ENCODE data around the gene ZNF555.
"Not testable (repeated sequence)": the region's sequence is repeated elsewhere in the genome, so short reads cannot be mapped to it uniquely, and the experiment has no call there.

ZNF555 gene

GRCh38 chr19:2869618-2870017 lies 28.3 kb downstream of the ZNF555 start:
- no peak for DNase-seq (ENCODE audit: low spot score)

- DNase-seq (ENCODE audit: low spot score) = not testable (repeated sequence)
Observed at GRCh38 chr19:2872175-2872574, 30.9 kb downstream of the ZNF555 start.

DNA sequence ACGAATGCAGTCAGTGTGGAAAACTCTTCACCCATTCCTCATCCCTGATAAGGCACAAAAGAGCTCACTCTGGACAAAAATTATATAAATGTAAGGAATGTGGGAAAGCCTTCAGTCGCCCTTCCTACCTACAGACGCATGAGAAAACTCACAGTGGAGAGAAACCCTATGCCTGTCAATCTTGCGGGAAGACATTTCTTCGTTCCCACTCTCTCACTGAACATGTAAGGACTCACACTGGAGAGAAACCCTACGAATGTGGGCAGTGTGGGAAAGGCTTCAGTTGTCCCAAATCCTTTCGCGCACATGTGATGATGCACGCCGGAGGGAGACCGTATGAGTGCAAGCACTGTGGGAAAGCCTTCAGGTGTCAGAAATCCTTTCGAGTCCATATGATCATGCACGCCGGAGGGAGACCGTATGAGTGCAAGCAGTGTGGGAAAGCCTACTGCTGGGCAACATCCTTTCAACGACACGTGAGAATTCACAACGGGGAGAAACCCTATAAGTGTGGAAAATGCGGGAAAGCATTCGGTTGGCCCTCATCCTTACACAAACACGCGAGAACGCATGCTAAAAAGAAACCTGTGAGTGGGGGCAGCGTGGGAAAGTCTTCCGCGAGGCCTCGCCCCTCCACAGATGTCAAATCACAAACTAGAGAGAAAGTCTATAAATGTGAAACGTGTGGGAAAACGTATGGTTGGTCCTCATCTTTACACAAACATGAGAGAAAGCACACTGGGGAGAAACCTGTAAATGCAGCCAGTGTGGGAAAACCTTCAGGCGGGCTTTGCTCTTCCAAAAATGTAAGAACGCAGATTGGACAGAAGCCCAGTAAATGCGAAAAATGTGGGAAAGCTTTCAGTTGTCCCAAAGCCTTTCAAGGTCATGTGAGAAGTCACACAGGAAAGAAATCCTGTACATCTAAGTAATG lies 36.4 kb downstream of the ZNF555 start:
- no peak for DNase-seq (ENCODE audit: low spot score)

GRCh38 chr19:2883686-2884439 lies 42.6 kb downstream of the ZNF555 start:
- DNase-seq (ENCODE audit: low spot score) = no peak

DNA sequence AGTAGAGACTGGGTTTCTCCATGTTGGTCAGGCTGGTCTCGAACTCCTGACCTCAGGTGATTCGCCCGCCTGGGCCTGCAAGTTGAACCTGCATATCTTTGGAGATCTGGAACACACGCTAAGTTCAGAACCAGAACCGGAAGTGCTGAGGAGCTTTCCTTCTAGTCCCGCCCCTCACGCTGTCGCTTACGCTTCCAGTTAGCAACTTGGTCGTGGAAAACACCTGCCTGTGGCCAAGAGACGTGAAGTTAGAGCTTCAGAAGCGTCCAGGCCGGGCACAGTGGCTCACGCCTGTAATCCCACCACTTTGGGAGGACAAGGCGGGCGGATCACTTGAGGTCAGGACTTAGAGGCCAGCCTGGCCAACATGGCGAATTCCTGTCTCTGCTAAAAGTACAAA lies 44.5 kb downstream of the ZNF555 start:
- no peak for DNase-seq (ENCODE audit: low spot score)

DNA sequence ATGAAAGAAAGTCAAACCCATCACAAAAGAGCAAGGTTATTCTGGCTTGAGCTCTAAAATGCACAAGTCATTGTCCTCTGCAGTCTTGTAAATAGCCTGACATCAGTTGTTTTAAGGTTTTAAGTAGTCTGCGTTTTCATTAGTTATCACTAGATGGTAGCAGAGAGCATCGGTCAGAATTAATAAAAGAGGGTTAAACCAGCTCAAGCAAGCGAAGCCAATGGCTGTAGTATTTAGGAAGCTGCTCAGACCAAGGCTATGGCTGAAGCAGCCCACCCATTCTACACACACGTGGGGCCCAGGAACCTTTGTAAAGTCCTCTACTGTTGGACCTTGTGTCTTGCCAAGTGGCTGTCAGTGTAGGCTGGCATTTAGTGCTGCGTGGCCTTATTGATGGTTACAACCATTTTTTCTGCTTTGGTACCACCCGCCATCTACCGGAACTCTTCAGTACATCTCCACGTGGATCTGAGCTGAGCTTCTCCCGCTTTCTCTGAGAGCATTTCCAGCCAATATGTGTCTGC lies 46.2 kb downstream of the ZNF555 start:
- peak; percentile 34 for DNase-seq (ENCODE audit: low spot score)

GRCh38 chr19:2888731-2889224 lies 47.5 kb downstream of the ZNF555 start:
- DNase-seq (ENCODE audit: low spot score) = no peak

GRCh38 chr19:2890531-2890930 lies 49.3 kb downstream of the ZNF555 start:
- not testable (repeated sequence) for DNase-seq (ENCODE audit: low spot score)

GRCh38 chr19:2896694-2897093 lies 55.4 kb downstream of the ZNF555 start:
- no peak for DNase-seq (ENCODE audit: low spot score)

DNA sequence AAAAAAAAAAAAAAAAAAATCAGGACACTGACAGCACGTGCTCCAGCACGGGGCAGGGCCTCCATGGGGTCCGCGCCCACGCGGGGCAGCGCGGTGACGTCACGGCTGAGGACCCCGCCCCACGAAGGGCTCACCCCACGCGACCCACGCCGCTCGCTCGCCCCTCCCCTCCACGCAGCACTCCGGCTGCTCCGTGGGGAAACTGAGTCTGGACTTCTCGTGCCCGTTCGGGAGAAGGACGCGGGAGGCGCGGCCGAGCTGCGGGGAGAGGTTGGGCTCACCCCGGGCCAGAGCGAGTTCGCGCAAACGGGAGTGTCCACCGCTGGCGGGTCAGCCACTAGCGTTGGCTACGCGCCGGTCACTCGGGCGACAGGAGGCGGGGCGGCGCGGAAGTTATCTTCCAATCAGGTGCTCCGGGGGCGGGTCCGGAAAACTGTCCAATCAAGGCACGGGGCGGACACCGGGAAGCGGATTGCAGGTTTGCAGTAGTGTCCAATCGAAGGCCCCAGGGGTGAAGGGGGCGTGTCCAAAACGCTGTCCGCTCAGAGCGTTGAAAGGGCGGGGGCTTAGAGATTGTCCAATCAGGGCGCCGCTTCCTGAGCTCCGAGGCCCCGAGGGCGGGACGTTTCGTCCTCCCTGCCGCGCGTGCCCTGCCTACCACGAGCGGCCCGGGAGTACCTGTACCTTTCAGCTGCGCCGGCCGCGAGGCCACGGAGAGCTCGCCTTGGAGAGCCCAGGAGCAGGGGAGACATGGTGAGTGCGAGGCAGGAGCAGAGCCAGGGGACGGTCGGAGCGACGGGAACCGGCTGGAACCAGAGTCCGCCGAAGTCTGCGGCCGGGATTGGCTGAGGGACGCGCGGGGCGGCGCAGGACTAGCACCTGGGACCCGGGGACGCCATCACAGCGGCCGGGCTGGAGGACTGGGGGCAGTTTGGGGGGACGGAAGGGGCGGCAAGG lies 59.3 kb downstream of the ZNF555 start, which contains the start of gene ZNF57:
TSS of gene ZNF57 (plus strand) at position 633 of the 957 bp plus-strand sequence. CDS start at position 751, 118 bp downstream.
- peak; percentile 98 for DNase-seq (ENCODE audit: low spot score)

GRCh38 chr19:2902590-2903218 lies 61.4 kb downstream of the ZNF555 start:
- no peak for DNase-seq (ENCODE audit: low spot score)

DNA sequence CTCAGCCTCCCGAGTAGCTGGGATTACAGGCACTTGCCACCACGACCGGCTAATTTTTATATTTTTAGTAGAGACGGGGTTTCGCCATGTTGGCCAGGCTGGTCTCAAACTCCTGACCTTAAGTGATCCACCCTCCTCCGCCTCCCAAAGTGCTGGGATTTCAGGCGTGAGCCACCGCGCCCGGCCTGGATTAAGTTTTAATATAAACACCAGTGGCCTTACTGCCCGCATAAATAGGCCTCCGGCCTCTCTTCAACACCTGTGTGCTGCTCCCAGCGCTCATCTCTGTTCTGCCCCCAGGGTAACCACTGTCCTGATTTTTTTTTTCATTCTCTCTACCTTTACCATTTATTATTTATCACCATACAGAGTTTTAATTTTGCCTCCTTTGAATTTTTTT lies 62.1 kb downstream of the ZNF555 start:
- DNase-seq (ENCODE audit: low spot score) = not testable (repeated sequence)

DNA sequence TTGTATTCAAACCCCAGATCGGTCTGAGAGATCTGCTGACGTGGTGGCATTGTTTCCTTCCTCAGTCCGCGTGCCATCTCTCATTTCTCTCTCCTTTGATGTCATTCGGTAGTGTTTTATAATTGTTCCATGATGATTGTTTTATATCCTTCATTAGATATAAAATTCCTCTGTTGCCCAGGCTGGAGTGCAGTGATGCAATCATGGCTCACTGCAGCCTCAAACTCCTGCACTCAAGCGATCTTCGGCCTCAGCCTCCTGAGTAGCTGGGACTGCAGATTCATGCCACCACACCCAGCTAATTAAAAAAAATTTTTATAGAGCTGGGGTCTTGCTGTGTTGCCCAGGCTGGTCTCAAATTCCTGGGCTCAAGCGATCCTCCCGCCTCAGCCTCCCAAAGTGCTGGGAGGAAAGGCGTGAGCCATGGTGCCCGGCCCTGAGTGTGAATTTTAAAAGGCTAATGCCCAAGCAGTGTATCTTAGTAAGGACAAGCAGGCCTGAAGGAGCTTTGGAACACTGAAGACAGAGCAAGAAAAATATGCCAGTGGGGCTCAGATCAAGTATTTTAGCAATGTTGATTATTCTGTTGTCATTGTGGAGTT lies 64.7 kb downstream of the ZNF555 start:
- DNase-seq (ENCODE audit: low spot score) = no peak

- no peak for DNase-seq (ENCODE audit: low spot score)
Observed at GRCh38 chr19:2906631-2907195, 65.4 kb downstream of the ZNF555 start.
